ENCODE results near the gene KCNC4.

DNA sequence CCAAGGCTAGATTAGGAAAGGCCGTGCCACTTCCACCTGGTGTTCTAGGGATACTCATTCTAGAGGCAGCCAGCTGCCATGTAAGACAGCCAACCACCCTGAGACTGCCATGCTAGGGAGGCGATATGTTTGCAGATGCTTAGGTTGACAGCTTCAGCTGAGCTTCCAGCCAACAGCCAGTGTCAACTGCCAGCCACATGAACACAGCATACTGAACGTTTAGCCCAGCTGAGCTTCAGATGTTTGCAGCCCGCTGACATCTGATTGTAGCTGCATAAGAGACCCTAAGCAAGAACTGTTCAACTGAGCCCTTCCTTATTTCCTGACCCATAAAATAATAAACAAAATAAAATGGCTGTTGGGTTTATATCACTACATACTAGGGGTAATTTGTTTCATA, 5.0 kb upstream of the KCNC4 start:
- TF ChIP-seq EZH2 (IDR thresholded peaks at IDR 0.05; ENCODE audit: borderline replicate concordance, low read depth, low read length, poor library complexity, severe bottlenecking): no peak
- TF ChIP-seq CTCF (conservative IDR thresholded peaks at IDR 0.05; ENCODE audit: low read depth, low read length): no peak
